T-helper 1 cell treated with Interleukin-12 subunit alpha and Interleukin-12 subunit beta and Interleukin-4 antibody, amounts not matched to agents 30 μg/mL and 1 μg/mL, for 36 hours (primary cell): ENCODE measurements around the gene ZNF488.

ENCODE experiments used
- H3K27ac Mint-ChIP-seq: one replicate; pipeline ENCODE4 v1.8.0; 2021; ENCODE audit warnings: mild to moderate bottlenecking, mixed read lengths
- H3K27me3 Mint-ChIP-seq: one replicate; pipeline ENCODE4 v1.8.0; 2021; ENCODE audit warnings: low read depth, mixed read lengths
- H3K36me3 Mint-ChIP-seq: one replicate; pipeline ENCODE4 v1.8.0; 2021; ENCODE audit warnings: low read depth, mixed read lengths
- H3K4me1 Mint-ChIP-seq: one replicate; pipeline ENCODE4 v1.8.0; 2021; ENCODE audit warnings: low read depth, mixed read lengths
- H3K4me3 Mint-ChIP-seq: one replicate; pipeline ENCODE4 v1.8.0; 2021; ENCODE audit warnings: mild to moderate bottlenecking, moderate library complexity, mixed read lengths
- H3K9me3 Mint-ChIP-seq: one replicate; pipeline ENCODE4 v1.8.0; 2021; ENCODE audit warnings: mixed read lengths

Gene ZNF488

GRCh38 chr10:47381103-47381395 lies 3.0 kb downstream of the ZNF488 start:
- Mint-ChIP-seq H3K4me1 (peaks cover 8% of the 10 kb centered on the region), H3K9me3 (peaks cover 8% of the 10 kb centered on the region), H3K27me3 (peaks cover 71% of the 10 kb centered on the region), H3K4me3 (no peak overlapping the region), H3K36me3 (peaks cover 3% of the 10 kb centered on the region), H3K27ac (no peak overlapping the region)

GRCh38 chr10:47380341-47381102 lies 3.6 kb downstream of the ZNF488 start:
- Mint-ChIP-seq H3K27ac (no peak overlapping the region), H3K4me3 (no peak overlapping the region), H3K27me3 (peaks cover 71% of the 10 kb centered on the region), H3K4me1 (peaks cover 8% of the 10 kb centered on the region), H3K9me3 (peaks cover 3% of the 10 kb centered on the region), H3K36me3 (peaks cover 3% of the 10 kb centered on the region)

- Mint-ChIP-seq H3K27ac (no peak overlapping the region), H3K9me3 (no peaks in the 10 kb centered on the region), H3K36me3 (peaks cover 2% of the 10 kb centered on the region), H3K27me3 (peaks cover 68% of the 10 kb centered on the region), H3K4me3 (no peak overlapping the region), H3K4me1 (peaks cover 8% of the 10 kb centered on the region)
Measured at GRCh38 chr10:47379901-47380300, 4.2 kb downstream of the ZNF488 start.

- H3K27ac Mint-ChIP-seq: no peak overlapping the region
- peaks cover 65% of the 10 kb centered on the region for H3K27me3 Mint-ChIP-seq
- H3K4me3 Mint-ChIP-seq: no peak overlapping the region
Measured at GRCh38 chr10:47379445-47379785, 4.7 kb downstream of the ZNF488 start.

GRCh38 chr10:47378606-47379444 lies 5.3 kb downstream of the ZNF488 start:
- Mint-ChIP-seq H3K27me3 (peaks cover 63% of the 10 kb centered on the region), H3K36me3 (no peaks in the 10 kb centered on the region), H3K4me1 (peaks cover 4% of the 10 kb centered on the region), H3K27ac (no peak overlapping the region), H3K4me3 (no peak overlapping the region), H3K9me3 (no peaks in the 10 kb centered on the region)

More at GRCh38 chr10:47379445-47379785, 4.7 kb downstream of the ZNF488 start:
- H3K36me3 Mint-ChIP-seq: no peaks in the 10 kb centered on the region
- peaks cover 5% of the 10 kb centered on the region for H3K4me1 Mint-ChIP-seq
- no peaks in the 10 kb centered on the region for H3K9me3 Mint-ChIP-seq

- H3K27me3 Mint-ChIP-seq: peaks cover 61% of the 10 kb centered on the region
- H3K36me3 Mint-ChIP-seq: no peaks in the 10 kb centered on the region
- no peaks in the 10 kb centered on the region for H3K9me3 Mint-ChIP-seq
- no peak overlapping the region for H3K4me3 Mint-ChIP-seq
- H3K27ac Mint-ChIP-seq: no peak overlapping the region
- H3K4me1 Mint-ChIP-seq: no peaks in the 10 kb centered on the region
Measured at GRCh38 chr10:47378183-47378510, 5.9 kb downstream of the ZNF488 start.

GRCh38 chr10:47376522-47377220 lies 7.4 kb downstream of the ZNF488 start:
- H3K4me3 Mint-ChIP-seq: no peak overlapping the region

GRCh38 chr10:47374611-47375536 lies 9.2 kb downstream of the ZNF488 start:
- no peaks in the 10 kb centered on the region for H3K4me1 Mint-ChIP-seq
- H3K36me3 Mint-ChIP-seq: no peaks in the 10 kb centered on the region
- H3K4me3 Mint-ChIP-seq: no peak overlapping the region
- H3K9me3 Mint-ChIP-seq: no peaks in the 10 kb centered on the region
- peaks cover 34% of the 10 kb centered on the region for H3K27me3 Mint-ChIP-seq
- H3K27ac Mint-ChIP-seq: no peak overlapping the region

More at GRCh38 chr10:47376522-47377220, 7.4 kb downstream of the ZNF488 start:
- no peaks in the 10 kb centered on the region for H3K9me3 Mint-ChIP-seq
- H3K27ac Mint-ChIP-seq: no peak overlapping the region
- peaks cover 46% of the 10 kb centered on the region for H3K27me3 Mint-ChIP-seq
- no peaks in the 10 kb centered on the region for H3K4me1 Mint-ChIP-seq
- no peaks in the 10 kb centered on the region for H3K36me3 Mint-ChIP-seq

- peaks cover 29% of the 10 kb centered on the region for H3K27me3 Mint-ChIP-seq
- no peak overlapping the region for H3K27ac Mint-ChIP-seq
- no peaks in the 10 kb centered on the region for H3K9me3 Mint-ChIP-seq
- no peaks in the 10 kb centered on the region for H3K36me3 Mint-ChIP-seq
- H3K4me3 Mint-ChIP-seq: no peak overlapping the region
- no peaks in the 10 kb centered on the region for H3K4me1 Mint-ChIP-seq
Measured at GRCh38 chr10:47372726-47373125, 11.4 kb downstream of the ZNF488 start.

GRCh38 chr10:47371629-47372485 lies 12.2 kb downstream of the ZNF488 start:
- H3K4me1 Mint-ChIP-seq: no peaks in the 10 kb centered on the region
- H3K9me3 Mint-ChIP-seq: no peaks in the 10 kb centered on the region
- H3K27ac Mint-ChIP-seq: no peak overlapping the region
- peaks cover 20% of the 10 kb centered on the region for H3K27me3 Mint-ChIP-seq
- H3K4me3 Mint-ChIP-seq: no peak overlapping the region
- H3K36me3 Mint-ChIP-seq: no peaks in the 10 kb centered on the region

- no peaks in the 10 kb centered on the region for H3K9me3 Mint-ChIP-seq
- H3K4me1 Mint-ChIP-seq: no peaks in the 10 kb centered on the region
- no peaks in the 10 kb centered on the region for H3K36me3 Mint-ChIP-seq
- H3K27ac Mint-ChIP-seq: no peak overlapping the region
- no peak overlapping the region for H3K4me3 Mint-ChIP-seq
- H3K27me3 Mint-ChIP-seq: peaks cover 10% of the 10 kb centered on the region
Measured at GRCh38 chr10:47370878-47371277, 13.2 kb downstream of the ZNF488 start.

GRCh38 chr10:47370015-47370767 lies 13.9 kb downstream of the ZNF488 start:
- Mint-ChIP-seq H3K27ac (no peak overlapping the region), H3K4me1 (no peaks in the 10 kb centered on the region), H3K36me3 (no peaks in the 10 kb centered on the region), H3K9me3 (no peaks in the 10 kb centered on the region), H3K27me3 (peaks cover 5% of the 10 kb centered on the region), H3K4me3 (no peak overlapping the region)
